BLaER1 treated with 17β-estradiol and CSF1 and Interleukin-3, amounts not matched to agents 10 nM and 100 nM (cell line): ENCODE results near the gene PABPC5.

ENCODE experiments used
- H3K27ac ChIP-seq, 11 experiments: shearing (Covaris generic); formaldehyde crosslinking; 2 replicates each; pipeline ENCODE4 v1.8.1; 2022
- H3K27me3 ChIP-seq, 11 experiments: shearing (Covaris generic); formaldehyde crosslinking; 2 replicates each; pipeline ENCODE4 v1.8.1; 2022
- H3K36me3 ChIP-seq, 11 experiments: shearing (Covaris generic); formaldehyde crosslinking; 2 replicates each; pipeline ENCODE4 v1.8.1; 2022
- H3K4me1 ChIP-seq, 10 experiments: shearing (Covaris generic); formaldehyde crosslinking; 2 replicates each; pipeline ENCODE4 v1.8.1; 2022
- H3K4me2 ChIP-seq, 11 experiments: shearing (Covaris generic); formaldehyde crosslinking; 2 replicates each; pipeline ENCODE4 v1.8.1; 2022
- H3K4me3 ChIP-seq, 10 experiments: shearing (Covaris generic); formaldehyde crosslinking; 2 replicates each; pipeline ENCODE4 v1.8.1; 2022
- H3K9ac ChIP-seq, 11 experiments: shearing (Covaris generic); formaldehyde crosslinking; 2 replicates each; pipeline ENCODE4 v1.8.1; 2022
- H3K9me3 ChIP-seq, 11 experiments: shearing (Covaris generic); formaldehyde crosslinking; replicated peaks in 1 of 11; 2 replicates each; pipeline ENCODE4 v1.8.1; 2022
- H4K20me1 ChIP-seq, 11 experiments: shearing (Covaris generic); formaldehyde crosslinking; 2 replicates each; pipeline ENCODE4 v1.8.1; 2022
- Cebpa-rat ChIP-seq, 11 experiments: shearing (Covaris generic); IDR thresholded peaks; 2 replicates each; pipeline ENCODE4 v1.8.1; 2022

PABPC5 gene

DNA sequence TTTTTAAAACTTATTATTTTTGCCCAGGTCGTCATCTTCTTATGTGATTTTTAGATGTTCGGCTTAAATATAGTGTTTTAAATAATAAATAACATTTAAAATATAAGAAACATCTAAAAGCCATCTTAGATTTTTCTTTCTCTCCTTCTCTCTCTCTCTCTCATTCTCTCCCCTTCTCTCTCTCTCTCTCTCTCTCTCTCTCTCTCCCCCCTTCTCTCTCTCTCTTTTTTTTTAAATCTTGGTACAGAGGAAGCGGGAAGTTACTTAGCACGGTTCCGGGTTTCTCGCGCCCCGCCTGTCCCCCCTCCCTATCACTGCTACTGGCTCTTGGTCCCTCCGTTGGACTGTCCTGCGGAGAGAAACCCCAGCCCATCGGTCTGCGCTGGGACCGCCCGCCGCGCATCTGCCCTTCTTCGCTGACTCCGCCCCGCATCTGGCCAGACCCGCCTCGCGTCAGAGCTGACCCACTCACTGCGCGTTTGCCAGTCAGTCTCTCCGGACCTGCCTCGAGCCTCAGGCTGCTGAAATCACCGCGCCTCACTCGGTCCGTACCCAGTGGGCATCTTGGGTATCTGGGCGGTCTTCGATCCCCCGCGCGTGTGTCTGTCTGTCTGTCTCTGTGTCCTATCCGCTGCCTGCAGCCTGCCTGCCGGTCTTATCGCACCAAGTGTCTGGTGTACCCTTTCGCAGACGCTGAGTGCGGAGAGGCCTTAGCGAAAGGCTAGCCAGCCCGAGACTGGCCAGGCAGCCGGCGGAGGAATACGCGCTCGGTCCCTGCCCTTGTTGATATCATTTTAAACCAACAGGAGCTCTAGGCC, at the start of gene PABPC5:
PABPC5 (plus strand) TSS at position 489 of the 818 bp plus-strand sequence. CDS start 739 bp downstream, outside the sequence.
- Histone ChIP-seq H3K36me3 (no peaks in the 10 kb centered on the region), H3K4me1 (no peaks in the 10 kb centered on the region), H3K4me3 (no peak within 1 kb of the TSS), H3K4me2 (no peak within 1 kb of the TSS), H3K9ac (no peak within 1 kb of the TSS), H3K9me3 (peaks cover 0 to 14% (median 8%) of the 10 kb centered on the region in 11 experiments; a peak in 10 of 22 replicates), H4K20me1 (peaks cover 0 to 3% (median 0%) of the 10 kb centered on the region in 11 experiments; a peak in 1 of 22 replicates), H3K27me3 (peaks cover 37 to 93% (median 78%) of the 10 kb centered on the region in 11 experiments), H3K27ac (no peak within 1 kb of the TSS)
- TF ChIP-seq Cebpa-rat (IDR thresholded peaks at IDR 0.05), result no peak

DNA sequence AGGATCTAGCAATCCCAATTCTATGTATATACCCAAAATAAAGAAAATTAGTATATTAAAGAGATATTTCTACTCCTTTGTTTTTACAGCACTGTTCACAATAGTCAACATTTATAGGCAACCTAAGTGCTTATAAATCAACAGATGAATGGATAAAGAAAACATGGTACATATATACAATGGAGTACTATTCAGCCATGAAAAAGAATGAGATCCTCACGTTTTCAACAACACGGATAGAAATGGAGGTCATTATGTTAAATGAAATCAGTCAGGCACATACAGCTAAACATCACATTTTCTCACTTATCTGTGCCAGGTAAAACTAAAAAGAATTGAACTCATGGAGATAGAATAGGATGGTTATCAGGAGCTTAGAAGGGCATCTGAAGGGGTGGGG, 45.6 kb upstream of the PABPC5 start:
- Histone ChIP-seq H3K4me1 (no peaks in the 10 kb centered on the region), H3K4me2 (no peak overlapping the region), H3K27me3 (peaks cover 4 to 81% (median 39%) of the 10 kb centered on the region in 11 experiments; a peak in 18 of 22 replicates), H3K9me3 (peaks cover 0 to 4% (median 0%) of the 10 kb centered on the region in 11 experiments; a peak in 2 of 22 replicates), H3K4me3 (no peak overlapping the region), H4K20me1 (no peaks in the 10 kb centered on the region), H3K36me3 (no peaks in the 10 kb centered on the region), H3K27ac (no peak overlapping the region), H3K9ac (no peak overlapping the region)
- no peak for TF ChIP-seq Cebpa-rat (IDR thresholded peaks at IDR 0.05)

DNA sequence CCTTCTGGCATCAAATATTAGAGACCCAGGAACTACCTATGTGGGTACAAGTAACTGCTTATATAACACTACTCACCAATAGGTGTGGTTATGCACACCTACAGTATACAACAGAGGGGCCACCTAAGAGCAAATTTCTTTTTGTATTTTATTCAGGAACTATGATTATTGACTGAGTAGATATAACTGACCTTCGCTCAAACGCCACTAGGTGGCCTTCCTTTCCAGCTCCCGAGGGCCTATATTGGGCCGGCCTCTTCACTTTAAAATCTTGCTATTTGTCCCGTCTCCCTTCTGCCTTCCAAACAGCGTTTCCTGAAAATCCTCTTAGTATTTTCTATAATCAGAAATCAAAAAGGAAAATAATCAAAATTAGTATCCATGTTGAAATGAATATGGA, 19.9 kb upstream of the PABPC5 start:
- Histone ChIP-seq H3K4me3 (no peak overlapping the region), H3K27me3 (peaks cover 26 to 100% (median 88%) of the 10 kb centered on the region in 11 experiments; a peak in 21 of 22 replicates), H3K4me2 (no peak overlapping the region), H3K9ac (no peak overlapping the region), H3K36me3 (no peaks in the 10 kb centered on the region), H3K9me3 (peaks cover 0 to 16% (median 8%) of the 10 kb centered on the region in 11 experiments; a peak in 6 of 22 replicates), H3K4me1 (no peaks in the 10 kb centered on the region), H3K27ac (no peak overlapping the region), H4K20me1 (0 out of 22 replicates have a peak, but pooled peaks cover 0 to 3% (median 0%) of the 10 kb centered on the region in 11 experiments)
- no peak for TF ChIP-seq Cebpa-rat (IDR thresholded peaks at IDR 0.05)

DNA sequence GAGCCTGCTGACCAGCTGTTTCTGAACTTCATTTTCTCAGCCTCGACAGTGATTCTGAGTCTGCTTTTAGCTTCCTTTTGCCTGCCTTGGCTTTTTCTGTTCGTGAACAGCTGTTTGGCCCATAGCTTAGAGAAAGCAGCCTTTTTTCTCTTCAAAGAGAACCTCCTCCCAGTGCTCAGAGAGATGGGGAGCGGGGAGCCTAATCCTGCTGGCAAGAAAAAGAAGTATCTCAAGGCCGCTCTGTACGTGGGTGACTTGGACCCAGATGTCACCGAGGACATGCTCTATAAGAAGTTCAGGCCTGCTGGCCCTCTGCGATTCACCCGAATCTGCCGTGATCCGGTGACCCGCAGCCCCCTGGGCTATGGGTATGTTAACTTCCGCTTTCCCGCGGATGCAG, 756 bp downstream of the PABPC5 start:
- no peak overlapping the region for H3K9ac ChIP-seq
- peaks cover 0 to 2% (median 0%) of the 10 kb centered on the region in 11 experiments; a peak in 1 of 22 replicates for H4K20me1 ChIP-seq
- peaks cover 0 to 14% (median 8%) of the 10 kb centered on the region in 11 experiments; a peak in 10 of 22 replicates for H3K9me3 ChIP-seq
- H3K27me3 ChIP-seq, result peaks cover 39 to 93% (median 83%) of the 10 kb centered on the region in 11 experiments
- no peaks in the 10 kb centered on the region for H3K36me3 ChIP-seq
- H3K4me2 ChIP-seq, result no peak overlapping the region
- no peak overlapping the region for H3K27ac ChIP-seq
- no peak overlapping the region for H3K4me3 ChIP-seq
- H3K4me1 ChIP-seq, result no peaks in the 10 kb centered on the region
- TF ChIP-seq Cebpa-rat (IDR thresholded peaks at IDR 0.05), result no peak
